NCI-H69 (cell line): ENCODE data around the gene GANAB.
"Not testable (repeated sequence)": the region's sequence is repeated elsewhere in the genome, so short reads cannot be mapped to it uniquely, and the experiment has no call there.

Source experiments
- DNase-seq: peaks from one replicate; lab custom pipeline; 2025; lab: John Stamatoyannopoulos, UW

Gene GANAB

GRCh38 chr11:62621567-62622470 lies 24.6 kb downstream of the GANAB start, which contains the start of gene B3GAT3:
Gene B3GAT3, minus strand, starts transcription at chr11:62621986. Its CDS starts 39 bp downstream, at chr11:62621947.
- DNase-seq = peak; percentile 100

DNA sequence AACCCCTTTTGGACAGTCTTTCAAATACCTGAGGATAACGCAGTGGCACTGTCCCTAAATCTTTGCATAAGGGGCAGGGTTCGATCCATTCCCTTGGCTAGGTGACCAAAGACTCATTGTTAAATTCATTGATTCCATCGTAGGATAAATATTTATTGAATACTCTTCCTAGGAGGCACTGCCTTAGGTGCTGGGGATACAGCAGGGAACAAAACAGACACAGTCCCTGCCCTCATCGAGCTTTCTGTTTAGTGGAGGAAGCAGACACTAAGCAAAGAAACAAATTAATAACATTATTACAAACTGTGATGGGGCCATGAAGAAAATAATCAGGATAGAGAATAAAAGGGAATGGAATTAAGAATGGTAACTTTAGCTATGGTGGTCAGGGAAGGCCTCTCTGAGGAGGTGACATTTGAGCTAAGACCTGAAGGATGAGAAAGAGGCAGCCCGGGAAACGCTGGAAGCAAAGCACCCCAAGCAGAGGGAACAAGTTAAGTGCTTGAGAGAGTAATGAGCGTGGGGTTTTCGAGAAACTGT lies 25.3 kb downstream of the GANAB start:
- DNase-seq = no peak

- DNase-seq = not testable (repeated sequence)
Measured at GRCh38 chr11:62616957-62617356, 29.5 kb downstream of the GANAB start.

- no peak for DNase-seq
Measured at GRCh38 chr11:62615521-62615920, 30.9 kb downstream of the GANAB start.

GRCh38 chr11:62614275-62614674 lies 32.1 kb downstream of the GANAB start:
- DNase-seq = peak; percentile 31

GRCh38 chr11:62613291-62613778 lies 33.1 kb downstream of the GANAB start:
- DNase-seq = no peak

DNA sequence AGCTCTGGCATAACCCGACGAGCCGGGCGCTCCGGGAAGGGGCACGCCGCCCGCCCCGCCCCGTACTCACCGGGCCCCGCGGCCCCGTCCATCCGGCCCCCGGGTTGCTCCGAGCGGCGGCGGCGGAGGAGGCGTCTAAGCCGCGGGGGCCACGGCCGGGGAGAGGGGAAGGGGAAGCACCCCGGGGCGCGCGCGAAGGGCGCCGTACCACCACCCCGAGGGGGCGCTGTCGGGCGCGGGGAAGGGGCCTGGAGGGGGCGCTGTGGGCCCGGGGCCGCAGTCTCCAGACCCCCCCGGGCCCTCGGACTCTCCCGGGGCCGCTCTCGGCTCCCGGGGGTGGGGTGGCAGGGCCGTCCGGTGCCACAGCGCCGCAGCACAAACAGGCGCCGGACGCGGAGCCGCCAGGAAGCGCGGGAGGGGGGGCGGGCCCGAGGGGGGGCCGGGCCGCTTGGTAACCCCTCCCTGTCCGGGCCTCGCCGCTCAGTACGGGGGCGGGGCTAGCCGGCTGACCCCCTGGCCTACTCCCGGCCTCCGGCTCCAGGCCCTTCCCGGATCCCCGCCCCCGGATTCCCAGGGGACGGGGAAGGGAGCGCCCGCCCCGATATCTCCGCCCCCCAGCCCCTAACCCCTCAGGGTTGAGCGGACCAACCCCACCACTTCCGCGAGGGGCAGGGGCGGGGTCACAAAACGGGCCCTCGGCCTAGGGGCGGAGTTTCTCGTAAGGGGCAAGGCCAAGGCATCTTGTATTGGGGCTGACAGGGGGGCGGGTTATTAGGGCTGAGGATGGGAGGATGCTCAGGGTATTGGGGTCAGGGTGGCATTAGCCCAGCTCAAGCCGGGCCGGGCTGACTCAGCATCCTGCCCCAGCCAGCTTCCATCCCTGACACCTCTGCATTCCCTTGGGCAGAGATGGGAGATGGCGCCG lies 33.8 kb downstream of the GANAB start, which contains the start of the genes EML3 and ROM1:
Gene EML3, minus strand, starts transcription at position 410 of the 925 bp plus-strand sequence. Its CDS starts 318 bp downstream, at position 92.
Gene ROM1, plus strand, starts transcription at position 892 of the 925 bp plus-strand sequence. Its CDS starts 25 bp downstream, at position 917.
- peak; percentile 93 for DNase-seq

GRCh38 chr11:62611705-62612365 lies 34.6 kb downstream of the GANAB start:
- DNase-seq = peak; percentile 69

GRCh38 chr11:62610814-62611704 lies 35.4 kb downstream of the GANAB start:
- DNase-seq = no peak

- DNase-seq = no peak
Measured at GRCh38 chr11:62610403-62610802, 36.0 kb downstream of the GANAB start.

DNA sequence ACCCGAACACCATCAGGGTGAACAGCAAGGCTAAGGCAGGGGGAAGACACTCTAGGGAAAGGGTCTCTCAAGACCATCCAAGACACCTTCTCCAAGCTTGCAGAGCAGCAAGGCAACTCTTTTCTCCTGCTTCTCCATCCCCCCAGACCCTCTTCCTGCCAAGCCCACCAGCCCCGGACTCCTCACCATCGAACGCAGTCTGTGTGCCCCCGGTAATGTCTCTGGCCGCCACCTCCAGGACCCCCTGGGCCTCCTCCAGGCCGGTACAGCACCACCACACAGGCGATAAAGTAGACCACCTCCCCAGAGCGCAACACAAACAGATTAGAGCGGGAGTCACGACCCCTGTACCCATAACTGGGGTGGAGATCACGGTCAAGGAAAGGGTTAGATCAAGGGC lies 37.6 kb downstream of the GANAB start:
- DNase-seq = no peak

DNA sequence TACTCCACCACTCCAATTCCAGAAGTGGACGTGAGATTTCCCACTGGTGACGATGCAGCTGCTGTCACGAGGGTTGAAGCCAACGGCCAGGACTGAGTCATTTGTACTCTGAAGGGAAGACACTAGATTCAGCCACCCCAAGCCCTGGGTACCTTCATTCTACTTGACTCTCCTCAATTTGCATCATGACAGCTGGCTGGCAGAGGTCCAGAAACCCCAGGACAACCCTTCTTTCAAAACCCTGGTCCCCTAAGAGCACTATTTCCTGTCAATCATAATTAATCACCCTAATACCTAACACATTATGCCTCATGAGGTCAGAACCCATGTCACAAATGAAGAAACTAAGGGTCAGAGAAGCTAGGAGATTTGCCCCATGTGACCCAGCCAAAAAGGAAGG lies 38.7 kb downstream of the GANAB start:
- peak; percentile 22 for DNase-seq

DNA sequence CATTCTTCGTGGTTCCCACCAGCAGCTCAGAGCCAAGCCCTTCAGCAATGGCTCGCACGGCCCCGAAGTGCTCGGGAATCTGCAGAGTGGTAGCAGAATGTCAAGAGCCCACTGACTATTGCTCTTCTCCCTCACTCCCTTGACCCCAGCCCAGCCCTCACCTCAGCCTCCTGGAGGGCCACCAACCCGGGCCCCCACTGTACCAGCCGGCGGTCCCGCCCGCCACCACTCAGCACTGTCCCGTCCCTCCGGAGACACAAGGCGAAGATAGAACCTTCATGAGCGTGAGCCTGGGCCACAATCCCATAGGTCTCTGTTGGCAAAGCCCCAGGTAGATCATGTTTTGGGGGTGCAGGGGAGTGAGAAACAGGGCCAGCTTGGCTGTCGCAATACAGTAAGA lies 40.5 kb downstream of the GANAB start:
- no peak for DNase-seq

GRCh38 chr11:62605467-62605866 lies 40.9 kb downstream of the GANAB start:
- no peak for DNase-seq

DNA sequence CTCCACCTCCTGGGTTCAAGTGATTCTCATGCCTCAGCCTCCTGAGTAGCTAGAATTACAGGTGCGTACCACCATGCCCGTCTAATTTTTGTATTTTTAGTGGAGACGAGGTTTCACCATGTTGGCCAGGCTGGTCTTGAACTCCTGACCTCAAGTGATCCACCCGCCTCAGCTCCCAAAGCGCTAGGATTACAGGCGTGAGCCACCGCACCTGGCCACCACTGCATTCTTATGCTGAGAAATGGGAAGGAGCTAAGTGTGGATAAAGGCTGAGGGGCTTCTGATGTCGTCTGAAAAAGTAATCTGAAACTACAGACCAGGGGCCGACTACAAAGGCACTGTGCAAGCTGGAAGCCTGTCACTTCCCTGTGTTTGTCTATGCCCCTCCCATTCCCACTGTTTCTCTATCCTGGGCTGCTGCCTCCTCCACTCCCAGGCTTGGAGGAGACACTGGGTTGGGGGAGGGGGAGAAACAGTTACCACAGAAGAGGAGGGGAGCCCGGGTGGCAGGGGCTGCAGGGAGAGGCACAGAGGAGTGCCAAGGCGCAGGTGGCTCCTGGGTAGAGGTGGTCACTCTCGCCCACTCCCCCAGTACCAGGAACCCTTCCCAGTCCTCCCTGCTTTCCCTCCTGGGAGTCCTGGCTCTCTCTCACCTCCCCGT lies 41.8 kb downstream of the GANAB start:
- peak; percentile 28 for DNase-seq

DNA sequence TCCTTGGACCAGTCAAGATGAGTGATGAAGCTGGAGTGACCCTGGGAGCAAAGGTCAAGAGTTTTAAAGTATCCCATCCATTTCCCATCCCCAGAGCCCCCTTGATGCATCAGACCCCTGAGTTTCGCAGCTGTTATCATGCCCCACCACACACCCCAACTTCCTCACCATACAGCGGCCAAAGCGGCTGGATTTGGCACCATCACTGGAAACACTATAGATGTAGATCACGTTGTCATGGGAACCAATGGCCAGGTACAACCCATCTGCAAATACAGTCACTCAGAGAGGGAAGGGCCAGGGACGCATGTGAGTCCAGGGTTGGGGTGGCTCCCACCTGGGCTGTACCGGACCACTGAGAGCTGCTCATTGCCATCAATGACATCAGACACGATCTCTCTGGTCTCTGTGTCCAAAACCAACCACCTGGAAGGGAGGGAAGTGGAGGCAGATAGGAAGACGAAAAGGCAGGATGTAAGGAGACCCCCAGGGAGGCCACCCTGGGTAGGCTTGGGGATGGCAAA lies 42.6 kb downstream of the GANAB start:
- DNase-seq = peak; percentile 23

DNA sequence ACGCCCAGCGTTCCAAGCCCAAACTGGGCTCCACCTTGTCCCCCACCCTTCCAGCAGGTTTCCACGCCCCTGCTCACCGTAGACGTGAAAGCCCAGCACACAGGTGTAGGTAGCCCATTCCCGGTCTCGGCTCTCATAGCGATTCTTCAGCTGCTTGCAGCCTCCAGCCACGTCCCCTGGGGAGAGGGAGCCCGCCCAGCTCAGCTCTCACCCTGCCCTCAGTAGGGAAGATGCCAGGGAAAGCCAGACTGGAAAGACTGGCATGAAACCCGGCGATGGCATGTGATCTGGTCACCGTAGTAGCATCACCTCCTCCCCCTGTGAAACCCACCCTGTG lies 43.4 kb downstream of the GANAB start:
- DNase-seq = peak; percentile 57

GRCh38 chr11:62602141-62603071 lies 44.0 kb downstream of the GANAB start:
- DNase-seq = peak; percentile 89
